ENCODE data around the gene LINGO1.

LINGO1 gene

DNA sequence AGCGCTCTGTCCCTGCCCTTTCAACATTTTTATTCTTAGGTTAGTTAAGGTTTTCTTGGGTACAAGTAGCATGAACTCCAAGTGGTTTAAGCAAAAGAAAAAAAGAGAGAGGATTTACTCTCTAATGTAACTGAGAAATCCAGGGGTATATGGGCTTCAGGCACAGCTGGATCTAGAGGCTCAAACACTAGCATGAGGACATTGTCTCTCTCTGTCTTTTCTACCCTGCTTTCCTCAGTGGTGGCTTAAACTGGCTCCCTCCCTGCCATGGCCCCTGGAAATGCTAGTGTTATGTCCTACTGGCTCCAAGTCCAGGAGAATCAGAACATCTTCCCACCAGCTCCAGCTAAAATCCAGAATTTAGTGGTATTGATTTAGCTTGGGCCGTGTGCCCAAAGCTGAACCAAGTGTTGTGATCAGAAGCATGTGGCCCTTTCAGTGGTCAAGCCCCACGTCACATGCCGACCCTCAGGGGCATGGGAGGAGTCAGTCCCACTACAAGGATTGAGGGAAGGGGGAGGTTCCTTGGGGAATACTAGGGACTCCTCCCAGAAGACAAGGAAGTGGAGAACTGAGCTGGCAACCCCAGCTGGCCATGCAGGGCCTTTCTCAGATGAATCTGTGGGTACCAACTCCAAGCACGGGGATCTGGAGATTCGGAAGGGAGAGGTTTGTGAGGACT is 58.0 kb downstream of the LINGO1 start:
- no peak for DNase-seq (ENCODE audit: low spot score)
- no peak overlapping the region for H4K8ac ChIP-seq (ENCODE audit: low read depth, low read length)
- H3K36me3 ChIP-seq (replicated peaks in 1 of 2; ENCODE audit: control insufficient read depth in 2 of 2, insufficient read depth in 2 of 2, low read length in 2 of 2), result no peaks in the 10 kb centered on the region
- peak overlapping the region; percentile 7 for H3K18ac ChIP-seq (ENCODE audit: low read length)
- H3K27ac ChIP-seq (replicated peaks; ENCODE audit: low read length), result no peak overlapping the region
- WGBS, 2 donors (ENCODE audit: extremely low coverage in 2 of 2, insufficient read length in 2 of 2, insufficient replicate concordance in 1 of 2), result no CpG with 5 or more reads among the region's 6 CpGs
- no peak overlapping the region for H3K4ac ChIP-seq (ENCODE audit: low read length)
- H4K91ac ChIP-seq (ENCODE audit: low read depth, low read length, poor library complexity), result no peak overlapping the region
- no peaks in the 10 kb centered on the region for H3K9me3 ChIP-seq (replicated peaks in 1 of 2; ENCODE audit: control insufficient read depth in 2 of 2, insufficient read depth in 1 of 2, low read depth in 1 of 2, low read length in 2 of 2)
- H2AFZ ChIP-seq (ENCODE audit: low read length), result no peak overlapping the region
- H3K4me3 ChIP-seq (ENCODE audit: low read length in 2 of 2), result no peak overlapping the region
- H2BK12ac ChIP-seq (ENCODE audit: low read length), result no peak overlapping the region
- H3K23ac ChIP-seq (ENCODE audit: low read depth, low read length, poor library complexity), result no peak overlapping the region
- no peak overlapping the region for H2BK5ac ChIP-seq (ENCODE audit: low read length)
- H3K14ac ChIP-seq (ENCODE audit: low read length), result no peak overlapping the region
- no peaks in the 10 kb centered on the region for H3K79me1 ChIP-seq (ENCODE audit: low read depth, low read length)
- no peak overlapping the region for H3K9ac ChIP-seq (ENCODE audit: low read depth, low read length, poor library complexity)
- peaks cover 0 to 3% (median 0%) of the 10 kb centered on the region in 3 experiments for H3K27me3 ChIP-seq (ENCODE audit: control insufficient read depth in 3 of 3, insufficient read depth in 3 of 3, low read depth in 1 of 3, low read length in 3 of 3)
- no peak overlapping the region for H3K4me2 ChIP-seq (ENCODE audit: insufficient read depth, low read length, poor library complexity, severe bottlenecking)
- peaks cover 11 to 12% of the 10 kb centered on the region in 2 donors for H3K4me1 ChIP-seq (ENCODE audit: control insufficient read depth in 2 of 2, insufficient read depth in 1 of 2, low read depth in 1 of 2, low read length in 2 of 2)
- no peak overlapping the region for H2BK120ac ChIP-seq (ENCODE audit: low read depth, low read length)
- H2AK5ac ChIP-seq (ENCODE audit: low read depth, low read length), result no peak overlapping the region
- H2BK15ac ChIP-seq (ENCODE audit: low read length), result no peak overlapping the region

DNA sequence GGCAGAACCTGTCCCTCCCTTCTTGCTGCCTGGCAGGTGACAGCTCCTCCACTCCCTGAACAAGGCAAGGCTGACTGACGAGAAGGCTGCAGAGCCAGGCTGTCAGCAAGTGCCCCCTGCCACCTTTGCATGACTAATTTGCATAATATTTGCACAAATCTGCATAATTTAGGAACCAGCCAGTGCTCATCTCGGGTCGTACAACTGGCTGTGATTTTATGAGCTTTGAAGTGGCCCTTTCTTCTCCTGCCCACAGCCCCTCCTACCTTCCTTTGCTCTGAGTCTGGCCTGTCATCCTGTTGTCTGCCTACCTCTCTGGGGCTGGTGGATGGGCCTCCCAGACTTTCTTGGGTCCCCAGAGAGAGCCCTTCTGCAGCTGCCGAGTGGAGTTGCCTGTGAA is 58.9 kb downstream of the LINGO1 start:
- H3K23ac ChIP-seq (ENCODE audit: low read depth, low read length, poor library complexity), result peak overlapping the region; percentile 1
- no peak overlapping the region for H3K4me2 ChIP-seq (ENCODE audit: insufficient read depth, low read length, poor library complexity, severe bottlenecking)
- no peak overlapping the region for H2AK5ac ChIP-seq (ENCODE audit: low read depth, low read length)
- no peak overlapping the region for H3K14ac ChIP-seq (ENCODE audit: low read length)
- H3K36me3 ChIP-seq (replicated peaks in 1 of 2; ENCODE audit: control insufficient read depth in 2 of 2, insufficient read depth in 2 of 2, low read length in 2 of 2), result no peaks in the 10 kb centered on the region
- no peak overlapping the region for H2BK5ac ChIP-seq (ENCODE audit: low read length)
- peaks cover 0 to 3% (median 0%) of the 10 kb centered on the region in 3 experiments for H3K27me3 ChIP-seq (ENCODE audit: control insufficient read depth in 3 of 3, insufficient read depth in 3 of 3, low read depth in 1 of 3, low read length in 3 of 3)
- H2AFZ ChIP-seq (ENCODE audit: low read length), result no peak overlapping the region
- no peak overlapping the region for H3K9ac ChIP-seq (ENCODE audit: low read depth, low read length, poor library complexity)
- no peak overlapping the region for H4K91ac ChIP-seq (ENCODE audit: low read depth, low read length, poor library complexity)
- no peak overlapping the region for H3K4me3 ChIP-seq (ENCODE audit: low read length in 2 of 2)
- H3K4ac ChIP-seq (ENCODE audit: low read length), result no peak overlapping the region
- H3K18ac ChIP-seq (ENCODE audit: low read length), result no peak overlapping the region
- H2BK15ac ChIP-seq (ENCODE audit: low read length), result no peak overlapping the region
- H2BK120ac ChIP-seq (ENCODE audit: low read depth, low read length), result no peak overlapping the region
- H3K79me1 ChIP-seq (ENCODE audit: low read depth, low read length), result no peaks in the 10 kb centered on the region
- no peak overlapping the region for H2BK12ac ChIP-seq (ENCODE audit: low read length)
- H3K9me3 ChIP-seq (replicated peaks in 1 of 2; ENCODE audit: control insufficient read depth in 2 of 2, insufficient read depth in 1 of 2, low read depth in 1 of 2, low read length in 2 of 2), result no peaks in the 10 kb centered on the region
- peaks cover 19% of the 10 kb centered on the region in 2 donors for H3K4me1 ChIP-seq (ENCODE audit: control insufficient read depth in 2 of 2, insufficient read depth in 1 of 2, low read depth in 1 of 2, low read length in 2 of 2)
- no peak overlapping the region for H3K27ac ChIP-seq (replicated peaks; ENCODE audit: low read length)
- DNase-seq (ENCODE audit: low spot score), result no peak
- no CpG with 5 or more reads among the region's 4 CpGs for WGBS, 2 donors (ENCODE audit: extremely low coverage in 2 of 2, insufficient read length in 2 of 2, insufficient replicate concordance in 1 of 2)
- H4K8ac ChIP-seq (ENCODE audit: low read depth, low read length), result no peak overlapping the region

DNA sequence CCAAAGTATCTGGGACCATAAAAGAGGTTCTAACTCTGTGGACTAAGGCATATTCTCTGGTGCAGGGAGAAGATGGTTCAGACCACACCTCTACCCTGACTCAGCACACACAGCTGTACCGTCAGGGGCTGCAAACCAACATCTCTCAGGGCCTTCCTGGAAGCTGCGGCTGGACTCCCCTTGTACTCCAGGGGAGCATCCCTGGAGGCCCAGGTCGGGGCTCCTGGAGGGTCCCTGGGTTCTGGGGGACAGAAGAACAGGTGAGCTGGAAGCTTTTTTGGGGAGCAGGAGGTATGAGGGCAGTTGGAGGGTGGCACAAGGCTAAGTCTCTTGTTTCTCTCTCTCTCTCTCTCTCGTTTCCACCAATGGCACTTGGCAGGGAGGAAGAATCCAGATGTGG is 60.5 kb downstream of the LINGO1 start:
- H3K4me3 ChIP-seq (ENCODE audit: low read length in 2 of 2), result no peak overlapping the region
- no peak overlapping the region for H3K27ac ChIP-seq (replicated peaks; ENCODE audit: low read length)
- H2BK12ac ChIP-seq (ENCODE audit: low read length), result no peak overlapping the region
- H3K4ac ChIP-seq (ENCODE audit: low read length), result no peak overlapping the region
- H4K8ac ChIP-seq (ENCODE audit: low read depth, low read length), result no peak overlapping the region
- H3K9me3 ChIP-seq (replicated peaks in 1 of 2; ENCODE audit: control insufficient read depth in 2 of 2, insufficient read depth in 1 of 2, low read depth in 1 of 2, low read length in 2 of 2), result no peaks in the 10 kb centered on the region
- H2BK120ac ChIP-seq (ENCODE audit: low read depth, low read length), result no peak overlapping the region
- H3K23ac ChIP-seq (ENCODE audit: low read depth, low read length, poor library complexity), result no peak overlapping the region
- no peak for DNase-seq (ENCODE audit: low spot score)
- H3K14ac ChIP-seq (ENCODE audit: low read length), result no peak overlapping the region
- no peaks in the 10 kb centered on the region for H3K79me1 ChIP-seq (ENCODE audit: low read depth, low read length)
- no peaks in the 10 kb centered on the region for H3K27me3 ChIP-seq (ENCODE audit: control insufficient read depth in 3 of 3, insufficient read depth in 3 of 3, low read depth in 1 of 3, low read length in 3 of 3)
- WGBS, 2 donors (ENCODE audit: extremely low coverage in 2 of 2, insufficient read length in 2 of 2, insufficient replicate concordance in 1 of 2), result no CpG with 5 or more reads among the region's 4 CpGs
- no peak overlapping the region for H3K9ac ChIP-seq (ENCODE audit: low read depth, low read length, poor library complexity)
- H4K91ac ChIP-seq (ENCODE audit: low read depth, low read length, poor library complexity), result no peak overlapping the region
- H2AK5ac ChIP-seq (ENCODE audit: low read depth, low read length), result no peak overlapping the region
- no peak overlapping the region for H2BK5ac ChIP-seq (ENCODE audit: low read length)
- no peak overlapping the region for H2AFZ ChIP-seq (ENCODE audit: low read length)
- no peak overlapping the region for H3K18ac ChIP-seq (ENCODE audit: low read length)
- no peaks in the 10 kb centered on the region for H3K36me3 ChIP-seq (replicated peaks in 1 of 2; ENCODE audit: control insufficient read depth in 2 of 2, insufficient read depth in 2 of 2, low read length in 2 of 2)
- H2BK15ac ChIP-seq (ENCODE audit: low read length), result no peak overlapping the region
- peaks cover 23% of the 10 kb centered on the region in 2 donors for H3K4me1 ChIP-seq (ENCODE audit: control insufficient read depth in 2 of 2, insufficient read depth in 1 of 2, low read depth in 1 of 2, low read length in 2 of 2)
- no peak overlapping the region for H3K4me2 ChIP-seq (ENCODE audit: insufficient read depth, low read length, poor library complexity, severe bottlenecking)

DNA sequence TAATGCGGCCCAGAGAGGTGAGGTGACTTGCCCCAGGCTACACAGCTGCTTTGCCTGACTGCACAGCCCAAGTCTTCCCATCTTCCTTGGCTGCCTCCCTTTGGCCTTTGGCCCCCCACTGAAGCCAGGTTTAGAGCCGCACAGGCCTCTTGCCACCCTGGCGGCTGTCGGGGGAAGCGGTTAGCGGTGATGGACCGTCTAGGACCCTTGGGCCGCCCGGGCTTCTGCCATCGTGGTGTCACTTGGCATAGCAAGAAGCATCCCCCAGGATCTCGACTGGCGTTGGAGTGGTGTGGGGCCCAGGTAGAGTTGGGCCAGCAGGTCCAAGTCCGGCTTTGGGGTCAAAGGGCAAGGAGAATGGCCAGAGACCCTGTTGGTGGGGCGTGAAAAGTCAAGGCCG is 61.0 kb downstream of the LINGO1 start:
- Histone ChIP-seq H2AK5ac (ENCODE audit: low read depth, low read length) (peak overlapping the region; percentile 10), H3K4me2 (ENCODE audit: insufficient read depth, low read length, poor library complexity, severe bottlenecking) (no peak overlapping the region), H4K8ac (ENCODE audit: low read depth, low read length) (no peak overlapping the region), H4K91ac (ENCODE audit: low read depth, low read length, poor library complexity) (no peak overlapping the region), H3K9ac (ENCODE audit: low read depth, low read length, poor library complexity) (no peak overlapping the region), H2BK5ac (ENCODE audit: low read length) (no peak overlapping the region), H3K4ac (ENCODE audit: low read length) (no peak overlapping the region), H3K9me3 (replicated peaks in 1 of 2; ENCODE audit: control insufficient read depth in 2 of 2, insufficient read depth in 1 of 2, low read depth in 1 of 2, low read length in 2 of 2) (no peaks in the 10 kb centered on the region), H3K18ac (ENCODE audit: low read length) (no peak overlapping the region), H3K36me3 (replicated peaks in 1 of 2; ENCODE audit: control insufficient read depth in 2 of 2, insufficient read depth in 2 of 2, low read length in 2 of 2) (no peaks in the 10 kb centered on the region), H2BK15ac (ENCODE audit: low read length) (no peak overlapping the region), H3K27me3 (ENCODE audit: control insufficient read depth in 3 of 3, insufficient read depth in 3 of 3, low read depth in 1 of 3, low read length in 3 of 3) (no peaks in the 10 kb centered on the region), H2BK120ac (ENCODE audit: low read depth, low read length) (no peak overlapping the region), H3K27ac (replicated peaks; ENCODE audit: low read length) (no peak overlapping the region), H2AFZ (ENCODE audit: low read length) (no peak overlapping the region), H3K14ac (ENCODE audit: low read length) (no peak overlapping the region), H3K4me3 (ENCODE audit: low read length in 2 of 2) (no peak overlapping the region), H2BK12ac (ENCODE audit: low read length) (no peak overlapping the region), H3K79me1 (ENCODE audit: low read depth, low read length) (no peaks in the 10 kb centered on the region), H3K4me1 (ENCODE audit: control insufficient read depth in 2 of 2, insufficient read depth in 1 of 2, low read depth in 1 of 2, low read length in 2 of 2) (peaks cover 21 to 25% of the 10 kb centered on the region in 2 donors), H3K23ac (ENCODE audit: low read depth, low read length, poor library complexity) (no peak overlapping the region)
- no peak for DNase-seq (ENCODE audit: low spot score)
- no CpG with 5 or more reads among the region's 15 CpGs for WGBS, 2 donors (ENCODE audit: extremely low coverage in 2 of 2, insufficient read length in 2 of 2, insufficient replicate concordance in 1 of 2)

All from neuronal stem cell (in vitro differentiated cells).